Ovary (tissue), 3 donors: ENCODE measurements around the gene MRPL50.

Experiments
- POLR2A ChIP-seq: fragments of 450-650 bp; IDR thresholded peaks from one replicate; pipeline ENCODE4 v1.6.1; 2017; ENCODE audit warnings: antibody characterized with exemption, mild to moderate bottlenecking, moderate library complexity
- TF ChIP-seq, protein P1 (sequence below), 3 donors: fragments of 450-650 bp in 2 of 3; fragments of 200-600 bp in 1 of 3; IDR thresholded peaks; one replicate each; pipeline versions ENCODE4 v1.5.1 to v1.8.0; 2016 to 2022; ENCODE audit warnings: antibody characterized with exemption in 3 of 3, mild to moderate bottlenecking in 1 of 3
- donor health status: DM: no; HTN: no; CAD: no.

DNA sequence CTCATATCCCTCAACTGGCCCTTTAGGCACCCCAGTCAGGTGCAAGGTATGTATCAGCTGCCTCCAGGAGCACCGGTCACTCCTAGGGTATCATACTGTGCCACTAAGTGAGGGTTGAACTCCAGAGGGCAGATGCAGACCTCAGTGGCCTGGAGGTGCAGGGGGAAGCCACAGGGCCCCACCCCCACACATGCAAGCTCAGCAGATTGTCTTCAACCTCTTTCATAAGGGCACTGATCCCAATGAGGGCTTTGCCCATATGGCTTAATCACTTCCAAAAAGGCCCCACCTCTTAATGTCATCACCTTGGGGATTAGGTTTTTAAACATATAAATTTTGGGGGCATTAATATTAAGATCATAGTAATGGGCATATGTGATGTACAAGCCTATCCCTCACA is 41.8 kb downstream of the MRPL50 start:
- no peak for TF ChIP-seq POLR2A
- TF ChIP-seq, protein P1, sequence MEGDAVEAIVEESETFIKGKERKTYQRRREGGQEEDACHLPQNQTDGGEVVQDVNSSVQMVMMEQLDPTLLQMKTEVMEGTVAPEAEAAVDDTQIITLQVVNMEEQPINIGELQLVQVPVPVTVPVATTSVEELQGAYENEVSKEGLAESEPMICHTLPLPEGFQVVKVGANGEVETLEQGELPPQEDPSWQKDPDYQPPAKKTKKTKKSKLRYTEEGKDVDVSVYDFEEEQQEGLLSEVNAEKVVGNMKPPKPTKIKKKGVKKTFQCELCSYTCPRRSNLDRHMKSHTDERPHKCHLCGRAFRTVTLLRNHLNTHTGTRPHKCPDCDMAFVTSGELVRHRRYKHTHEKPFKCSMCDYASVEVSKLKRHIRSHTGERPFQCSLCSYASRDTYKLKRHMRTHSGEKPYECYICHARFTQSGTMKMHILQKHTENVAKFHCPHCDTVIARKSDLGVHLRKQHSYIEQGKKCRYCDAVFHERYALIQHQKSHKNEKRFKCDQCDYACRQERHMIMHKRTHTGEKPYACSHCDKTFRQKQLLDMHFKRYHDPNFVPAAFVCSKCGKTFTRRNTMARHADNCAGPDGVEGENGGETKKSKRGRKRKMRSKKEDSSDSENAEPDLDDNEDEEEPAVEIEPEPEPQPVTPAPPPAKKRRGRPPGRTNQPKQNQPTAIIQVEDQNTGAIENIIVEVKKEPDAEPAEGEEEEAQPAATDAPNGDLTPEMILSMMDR (IDR thresholded peaks at IDR 0.05): no peak
